HepG2 (cell line): ENCODE measurements around the gene NT5C. TPM values are rescaled to one million over a fixed set of nuclear protein-coding genes. Genes with fewer than 3 reads are reported as not detected.

ENCODE experiments used
- ATAD3A ChIP-seq: sonication (generic); formaldehyde crosslinking; IDR thresholded peaks from 2 replicates; pipeline ENCODE4 v1.4.0; 2020; ENCODE audit warnings: missing genetic modification reagents
- ATF3 ChIP-seq: sonication (generic); formaldehyde crosslinking; IDR thresholded peaks from 2 replicates; pipeline ENCODE4 v1.4.0; 2020; ENCODE audit warnings: missing genetic modification reagents
- CREB3 ChIP-seq: sonication (generic); formaldehyde crosslinking; IDR thresholded peaks from 2 replicates; pipeline ENCODE4 v1.5.0; 2020; ENCODE audit warnings: missing genetic modification reagents
- ESRRA ChIP-seq: sonication (generic); formaldehyde crosslinking; IDR thresholded peaks from 2 replicates; pipeline ENCODE4 v1.5.1; 2020; ENCODE audit warnings: mild to moderate bottlenecking, low read depth, missing genetic modification reagents
- HMGXB4 ChIP-seq, 2 experiments: sonication (generic) in 1 of 2; formaldehyde crosslinking in 1 of 2; IDR thresholded peaks; 2 replicates each; pipeline versions ENCODE4 v1.4.0 to v1.6.1; 2018 to 2020; ENCODE audit warnings: missing genetic modification reagents in 2 of 2, borderline replicate concordance in 1 of 2, low read depth in 1 of 2, mild to moderate bottlenecking in 1 of 2, missing biosample characterization in 1 of 2
- JUN ChIP-seq: sonication (generic); formaldehyde crosslinking; IDR thresholded peaks from 2 replicates; pipeline ENCODE4 v1.4.0; 2020; ENCODE audit warnings: mild to moderate bottlenecking, missing genetic modification reagents
- KLF12 ChIP-seq: sonication (generic); formaldehyde crosslinking; IDR thresholded peaks from 2 replicates; pipeline ENCODE4 v1.4.0; 2020; ENCODE audit warnings: missing genetic modification reagents, borderline replicate concordance
- MTF1 ChIP-seq: sonication (generic); formaldehyde crosslinking; IDR thresholded peaks from 2 replicates; pipeline ENCODE4 v1.5.0; 2020; ENCODE audit warnings: missing genetic modification reagents
- NFIC ChIP-seq: IDR thresholded peaks from 2 replicates; pipeline ENCODE4 v1.6.1; 2012; ENCODE audit warnings: mild to moderate bottlenecking, low read length, inconsistent platforms
- NFRKB ChIP-seq: fragments of 450-650 bp; IDR thresholded peaks from 2 replicates; pipeline ENCODE4 v1.6.1; 2017
- NONO ChIP-seq, 2 experiments: fragments of 450-650 bp in 1 of 2; sonication (generic) in 1 of 2; formaldehyde crosslinking in 1 of 2; IDR thresholded peaks in 1 of 2; conservative IDR thresholded peaks in 1 of 2; 2 replicates each; pipeline versions ENCODE4 v1.6.1 to v1.8.0; 2017 to 2022; ENCODE audit warnings: mild to moderate bottlenecking in 1 of 2, missing genetic modification reagents in 1 of 2, moderate library complexity in 1 of 2
- POLR2G ChIP-seq: fragments of 200-400 bp; formaldehyde crosslinking; IDR thresholded peaks from 2 replicates; pipeline ENCODE4 v1.6.1; 2018; ENCODE audit warnings: mild to moderate bottlenecking, low read depth, low read length, moderate library complexity
- RBAK ChIP-seq: sonication (generic); formaldehyde crosslinking; IDR thresholded peaks from 2 replicates; pipeline ENCODE4 v1.5.1; 2020; ENCODE audit warnings: mild to moderate bottlenecking, missing genetic modification reagents
- SPEN ChIP-seq: sonication (generic); formaldehyde crosslinking; IDR thresholded peaks from 2 replicates; pipeline ENCODE4 v1.5.1; 2020; ENCODE audit warnings: low read depth, mild to moderate bottlenecking, missing genetic modification reagents
- ZBTB37 ChIP-seq: sonication (generic); formaldehyde crosslinking; IDR thresholded peaks from 2 replicates; pipeline ENCODE4 v1.4.0; 2020; ENCODE audit warnings: mild to moderate bottlenecking, missing genetic modification reagents
- ZMAT5 ChIP-seq: sonication (generic); formaldehyde crosslinking; IDR thresholded peaks from 2 replicates; pipeline ENCODE4 v1.5.0; 2020; ENCODE audit warnings: mild to moderate bottlenecking, low read depth, missing genetic modification reagents, borderline replicate concordance
- ZNF10 ChIP-seq: sonication (generic); formaldehyde crosslinking; IDR thresholded peaks from 2 replicates; pipeline ENCODE4 v1.4.0; 2020; ENCODE audit warnings: mild to moderate bottlenecking, low read depth, missing genetic modification reagents, borderline replicate concordance
- ZNF121 ChIP-seq: sonication (generic); formaldehyde crosslinking; IDR thresholded peaks from 2 replicates; pipeline ENCODE4 v1.5.0; 2020; ENCODE audit warnings: mild to moderate bottlenecking, missing genetic modification reagents
- ZNF276 ChIP-seq: sonication (generic); formaldehyde crosslinking; IDR thresholded peaks from 2 replicates; pipeline ENCODE4 v1.4.0; 2020; ENCODE audit warnings: mild to moderate bottlenecking, low read depth, missing genetic modification reagents
- ZNF350 ChIP-seq: sonication (generic); formaldehyde crosslinking; IDR thresholded peaks from 2 replicates; pipeline ENCODE4 v1.4.0; 2020; ENCODE audit warnings: mild to moderate bottlenecking, low read depth, missing genetic modification reagents, borderline replicate concordance
- ZNF501 ChIP-seq: sonication (generic); formaldehyde crosslinking; IDR thresholded peaks from 2 replicates; pipeline ENCODE4 v1.5.1; 2020; ENCODE audit warnings: mild to moderate bottlenecking, moderate library complexity, missing genetic modification reagents
- ZNF83 ChIP-seq: sonication (generic); formaldehyde crosslinking; IDR thresholded peaks from 2 replicates; pipeline ENCODE4 v1.4.0; 2020; ENCODE audit warnings: missing genetic modification reagents, mild to moderate bottlenecking, borderline replicate concordance
- polyA plus RNA-seq, 8 experiments: library from polyadenylated mRNA; depleted of rRNA in 3 of 8; stranded (reverse) in 7 of 8; unstranded in 1 of 8; fragments of >200 nt; fragmentation: Illumina TruSeq in 4 of 8; extraction: Trizol in 4 of 8; gene quantifications; 2 replicates each; pipeline versions ENCODE4 v1.2.1 to v1.2.3, GENCODE V29; 2011 to 2016; ENCODE audit warnings: low read depth in 4 of 8, missing spikeins in 1 of 8, mixed read lengths in 1 of 8; ENCODE audit not compliant: insufficient read depth in 1 of 8
- total RNA-seq, 5 experiments: library from RNA; depleted of rRNA; stranded (reverse); fragments of >200 nt; fragmentation: Illumina TruSeq; extraction: Trizol; gene quantifications; 2 replicates each; pipeline ENCODE4 v1.2.3, GENCODE V29; 2016; ENCODE audit warnings: low read depth in 1 of 5

The NT5C gene
- total and polyA plus RNA-seq, 2 of the 13 experiments (the other 11 are each of a cell fraction or from before 2014, with no cell fraction given) = 42.8 to 48.6 TPM

- TF ChIP-seq HMGXB4 (CRISPR knock-in tag; IDR thresholded peaks at IDR 0.05; ENCODE audit: borderline replicate concordance in 1 of 2, low read depth in 1 of 2) = peak in 1 of 2 experiments; percentile 38; a peak in 2 of 4 replicates
- TF ChIP-seq ZNF10 (CRISPR knock-in tag) = no peak
- no peak for TF ChIP-seq NFRKB
- TF ChIP-seq ZMAT5 (CRISPR knock-in tag) = no peak
- 0 out of 2 replicates have a peak, but pooled peaks have one; percentile 36 for TF ChIP-seq ZNF350 (CRISPR knock-in tag)
- TF ChIP-seq NONO (IDR thresholded peaks at IDR 0.05) = no peak
- TF ChIP-seq NONO (CRISPR knock-in tag; conservative IDR thresholded peaks at IDR 0.05) = no peak
- TF ChIP-seq ZBTB37 = no peak
- TF ChIP-seq MTF1 = no peak
- TF ChIP-seq ESRRA (CRISPR knock-in tag) = no peak
- no peak for TF ChIP-seq ZNF121 (CRISPR knock-in tag)
- TF ChIP-seq ATF3 (CRISPR knock-in tag) = no peak
- no peak for TF ChIP-seq NFIC
- TF ChIP-seq ZNF501 (CRISPR knock-in tag) = no peak
- TF ChIP-seq ZNF276 (CRISPR knock-in tag) = no peak
- TF ChIP-seq SPEN = 0 out of 2 replicates have a peak, but pooled peaks have one; percentile 20
- no peak for TF ChIP-seq ATAD3A
- no peak for TF ChIP-seq JUN (CRISPR knock-in tag)
- TF ChIP-seq KLF12 = peak; percentile 15; the same call in 1 of the 2 replicates
- no peak; the same call in 1 of the 2 replicates for TF ChIP-seq RBAK (CRISPR knock-in tag)
- TF ChIP-seq ZNF83 (CRISPR knock-in tag) = no peak
- TF ChIP-seq CREB3 (CRISPR knock-in tag) = no peak
- TF ChIP-seq POLR2G = peak; percentile 40; the same call in 1 of the 2 replicates
Measured at GRCh38 chr17:75152922-75153779, 21.6 kb upstream of the NT5C start (continued).
